ENCODE measurements around the gene FAM83D. TPM values are rescaled to one million over a fixed set of nuclear protein-coding genes. Genes with fewer than 3 reads are reported as not detected.

Gene FAM83D
- total RNA-seq, 1 experiment from 2014 or later = 66.9 TPM

GRCh38 chr20:38888059-38888831, 38.0 kb upstream of the FAM83D start (continued):
- TF ChIP-seq ELF4 (CRISPR knock-in tag; IDR thresholded peaks at IDR 0.05; ENCODE audit: low read depth) = no peak

- no peak overlapping the region for H3K27ac Mint-ChIP-seq
- ChIA-PET CTCF (interaction anchor here (1.0 kb wide), 1 partner anchor 37 kb away, joined by 3 read pairs; the partner anchor contains the start of gene FAM83D), POLR2A (no interaction called here)
- no peaks in the 10 kb centered on the region for H3K27me3 Mint-ChIP-seq (ENCODE audit: low read depth)
- no peak overlapping the region for H3K4me3 Mint-ChIP-seq
- H3K36me3 Mint-ChIP-seq = no peaks in the 10 kb centered on the region
- no peak for ATAC-seq
- peaks cover 9% of the 10 kb centered on the region for H3K4me1 Mint-ChIP-seq
- TF ChIP-seq TEAD4 (CRISPR knock-in tag; IDR thresholded peaks at IDR 0.05) = no peak
- H3K9me3 Mint-ChIP-seq = no peaks in the 10 kb centered on the region
- DNase-seq (ENCODE audit: low spot score) = no peak
Measured at GRCh38 chr20:38889050-38889449, 37.2 kb upstream of the FAM83D start.

- CTCF ChIA-PET = no interaction called here
- no peak overlapping the region for H3K27ac Mint-ChIP-seq
- H3K27me3 Mint-ChIP-seq (ENCODE audit: low read depth) = peaks cover 3% of the 10 kb centered on the region; the same call in 1 of the 2 replicates
- no peaks in the 10 kb centered on the region for H3K36me3 Mint-ChIP-seq
- no peak overlapping the region for H3K4me3 Mint-ChIP-seq
- ATAC-seq = no peak
- TF ChIP-seq RORB (CRISPR knock-in tag; IDR thresholded peaks at IDR 0.05) (no peak), MYBL2 (CRISPR knock-in tag; IDR thresholded peaks at IDR 0.05) (no peak)
- no peaks in the 10 kb centered on the region for H3K9me3 Mint-ChIP-seq
- H3K4me1 Mint-ChIP-seq = peaks cover 14% of the 10 kb centered on the region
- POLR2A ChIA-PET = no interaction called here
- DNase-seq (ENCODE audit: low spot score) = no peak
Measured at GRCh38 chr20:38889792-38890496, 36.3 kb upstream of the FAM83D start.

- H3K4me1 Mint-ChIP-seq = peaks cover 14% of the 10 kb centered on the region
- peaks cover 3% of the 10 kb centered on the region; the same call in 1 of the 2 replicates for H3K27me3 Mint-ChIP-seq (ENCODE audit: low read depth)
- DNase-seq (ENCODE audit: low spot score) = no peak
- no peak overlapping the region for H3K4me3 Mint-ChIP-seq
- H3K36me3 Mint-ChIP-seq = no peaks in the 10 kb centered on the region
- no peaks in the 10 kb centered on the region for H3K9me3 Mint-ChIP-seq
- ATAC-seq = no peak
- ChIA-PET CTCF (no interaction called here), POLR2A (interaction anchor here (0.6 kb wide), 1 partner anchor 585 kb away, joined by 6 read pairs; no protein-coding TSS in a partner anchor)
- no peak overlapping the region for H3K27ac Mint-ChIP-seq
- no peak for TF ChIP-seq MXD4 (CRISPR knock-in tag; IDR thresholded peaks at IDR 0.05; ENCODE audit: borderline replicate concordance)
- no peak for TF ChIP-seq FOXP1 (CRISPR knock-in tag; IDR thresholded peaks at IDR 0.05; ENCODE audit: borderline replicate concordance)
- no peak for TF ChIP-seq NR3C1 (CRISPR knock-in tag; conservative IDR thresholded peaks at IDR 0.05; ENCODE audit: low read depth)
- no peak for TF ChIP-seq E2F1 (CRISPR knock-in tag; IDR thresholded peaks at IDR 0.05)
- TF ChIP-seq TEAD1 (CRISPR knock-in tag; IDR thresholded peaks at IDR 0.05) = no peak
- no peak for TF ChIP-seq MLX (CRISPR knock-in tag; IDR thresholded peaks at IDR 0.05)
- TF ChIP-seq PRDM15 (CRISPR knock-in tag; IDR thresholded peaks at IDR 0.05) = no peak
- TF ChIP-seq ETV6 (CRISPR knock-in tag; IDR thresholded peaks at IDR 0.05) = no peak
Measured at GRCh38 chr20:38890497-38890818, 35.8 kb upstream of the FAM83D start.
